Activated T-cell treated with anti-CD3 and anti-CD28 coated beads for 1 hour (primary cell): Measurements from ENCODE around the gene SMC2.

Experiments
- DNase-seq: peaks from one replicate; pipeline ENCODE4 v3.0.0-alpha.2; 2020; ENCODE audit warnings: low read depth

SMC2 gene

DNA sequence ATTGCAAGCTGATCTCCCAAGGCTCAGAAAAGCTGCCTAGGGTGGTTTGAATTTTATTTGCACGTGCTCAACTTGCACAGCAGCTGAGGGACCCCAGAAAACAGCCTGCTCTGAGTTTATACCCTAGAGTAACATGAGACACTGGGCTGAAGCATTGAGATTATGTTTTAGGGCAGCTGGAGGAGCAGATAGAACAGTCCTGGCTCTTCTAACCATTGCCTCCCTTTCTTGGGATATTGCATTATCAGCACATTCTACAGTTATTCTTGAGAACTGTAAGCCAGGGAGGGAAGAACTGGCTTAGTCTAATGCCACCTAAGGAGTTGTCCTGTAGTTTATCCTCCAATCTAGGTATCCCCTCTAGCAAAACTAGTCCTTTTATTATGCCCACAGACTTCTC lies 10.3 kb downstream of the SMC2 start:
- no peak for DNase-seq

DNA sequence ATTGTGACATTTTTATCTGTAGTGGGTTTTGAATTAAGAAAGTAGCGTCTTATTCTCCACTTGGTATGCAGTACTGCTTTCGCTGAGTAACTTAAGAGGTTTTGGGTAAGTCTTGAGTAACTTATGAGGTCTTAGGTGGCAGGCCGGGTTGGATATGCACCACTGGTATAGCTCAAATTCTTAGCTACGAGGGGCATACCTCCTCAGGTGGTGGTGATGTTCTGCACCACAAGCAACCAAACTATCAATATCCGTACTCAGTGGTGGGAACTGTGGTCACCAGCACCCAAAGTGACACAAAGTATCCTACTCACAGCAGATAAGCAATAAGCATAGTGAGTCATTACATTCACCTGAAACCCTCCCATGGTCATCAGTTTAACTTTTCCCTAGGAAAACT lies 13.7 kb downstream of the SMC2 start:
- no peak for DNase-seq

DNA sequence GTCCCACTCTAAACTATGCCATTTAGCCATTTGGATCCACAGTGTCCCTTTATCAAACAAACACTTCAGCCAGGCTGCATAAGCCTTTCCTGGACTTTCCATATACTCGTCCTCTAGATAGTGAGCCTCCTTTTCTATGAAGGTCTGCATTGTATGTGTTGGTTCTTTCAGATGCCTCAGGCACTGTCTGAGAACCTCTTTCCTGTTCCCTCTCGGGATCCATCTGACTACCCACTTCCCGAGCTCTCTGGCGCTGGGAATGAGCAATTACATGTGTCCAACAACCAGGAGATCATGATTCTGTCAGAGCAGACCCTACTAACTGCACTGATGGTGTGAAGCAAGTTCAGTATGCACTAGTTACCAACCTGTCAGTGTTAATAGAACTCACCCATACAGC lies 14.2 kb downstream of the SMC2 start:
- no peak for DNase-seq

DNA sequence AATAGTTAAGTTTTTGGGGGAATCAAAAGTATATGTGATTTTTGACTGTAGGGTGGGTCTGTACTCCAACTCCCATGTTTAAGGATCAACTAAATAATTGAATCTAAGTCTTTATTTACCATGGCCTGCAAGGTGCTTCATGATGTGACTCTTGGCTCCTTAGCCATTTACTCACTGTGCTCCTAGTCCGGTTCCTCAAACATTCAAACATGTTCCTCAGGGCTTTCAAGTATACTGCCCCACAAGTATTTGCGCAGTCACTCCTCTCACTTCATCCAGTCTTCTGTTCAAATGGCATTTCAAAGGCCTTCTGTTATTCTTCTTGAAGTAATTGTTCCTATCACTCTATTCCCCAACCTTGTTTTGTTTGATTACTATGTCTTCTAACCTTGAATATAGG lies 16.4 kb downstream of the SMC2 start:
- DNase-seq = no peak

DNA sequence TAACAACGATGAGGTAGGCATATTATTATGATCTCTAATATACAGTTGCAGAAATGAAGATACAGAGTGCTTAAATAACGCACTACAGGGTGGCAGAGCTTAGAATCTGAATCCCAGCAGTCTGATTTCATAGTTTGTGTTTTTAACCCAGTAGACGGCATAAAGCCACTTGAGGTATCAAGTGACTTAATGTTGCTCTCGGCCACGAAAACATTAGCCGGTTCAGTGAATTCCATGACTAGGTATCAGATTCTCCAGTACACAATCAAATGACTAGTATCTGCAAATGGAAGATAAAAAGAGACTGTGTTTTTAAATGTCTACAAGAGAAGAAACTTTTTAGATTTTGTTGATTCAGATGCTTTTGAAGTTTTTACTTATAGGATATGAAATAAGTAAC lies 24.8 kb downstream of the SMC2 start:
- no peak for DNase-seq

DNA sequence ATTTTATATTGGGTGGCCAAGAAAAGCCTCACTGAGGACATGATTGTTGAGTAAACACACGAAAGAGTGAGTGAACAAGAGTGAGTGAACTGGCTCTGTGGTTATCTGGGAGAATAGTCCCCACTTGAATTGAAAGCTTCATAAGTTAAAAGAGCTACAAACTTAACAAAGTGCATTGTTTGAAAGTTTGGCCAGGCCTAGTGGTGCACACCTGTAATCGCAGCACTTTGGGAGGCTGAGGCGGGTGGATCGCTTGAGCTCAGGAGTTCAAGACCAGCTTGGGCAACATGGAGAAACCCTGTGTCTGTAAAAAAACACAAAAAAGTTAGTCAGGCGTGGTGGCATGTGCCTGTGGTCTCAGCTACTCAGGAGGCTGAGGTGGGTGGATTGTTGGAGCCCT lies 26.9 kb downstream of the SMC2 start:
- no peak for DNase-seq

DNA sequence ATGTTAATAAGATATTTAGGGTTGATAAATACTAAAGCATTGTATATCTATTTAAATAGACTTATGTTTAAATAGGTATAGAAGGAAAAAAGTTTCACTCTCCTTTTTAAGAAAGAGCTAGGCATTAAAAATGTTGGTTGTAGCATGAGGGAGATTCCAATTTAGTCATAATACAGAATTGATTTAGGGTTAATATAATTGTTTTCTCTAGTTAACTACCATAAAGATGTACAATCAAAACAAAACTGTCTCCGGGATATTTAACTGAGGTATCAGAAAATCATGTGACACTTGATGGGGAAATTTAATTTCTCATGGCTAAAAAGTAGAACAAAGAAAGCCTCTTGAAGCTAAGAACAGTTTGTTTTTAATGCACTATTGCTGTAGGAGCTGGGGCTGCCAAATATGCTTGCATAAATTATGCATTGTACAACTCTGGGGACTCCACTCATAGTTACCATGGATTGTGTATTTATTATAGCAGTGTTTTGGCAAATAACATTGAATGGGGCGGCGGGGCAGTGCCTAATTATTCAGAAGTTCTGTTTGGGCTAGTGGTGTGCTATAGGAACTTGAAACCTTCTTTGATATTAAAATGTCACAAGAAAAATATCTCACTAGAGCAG lies 44.2 kb downstream of the SMC2 start:
- no peak for DNase-seq

DNA sequence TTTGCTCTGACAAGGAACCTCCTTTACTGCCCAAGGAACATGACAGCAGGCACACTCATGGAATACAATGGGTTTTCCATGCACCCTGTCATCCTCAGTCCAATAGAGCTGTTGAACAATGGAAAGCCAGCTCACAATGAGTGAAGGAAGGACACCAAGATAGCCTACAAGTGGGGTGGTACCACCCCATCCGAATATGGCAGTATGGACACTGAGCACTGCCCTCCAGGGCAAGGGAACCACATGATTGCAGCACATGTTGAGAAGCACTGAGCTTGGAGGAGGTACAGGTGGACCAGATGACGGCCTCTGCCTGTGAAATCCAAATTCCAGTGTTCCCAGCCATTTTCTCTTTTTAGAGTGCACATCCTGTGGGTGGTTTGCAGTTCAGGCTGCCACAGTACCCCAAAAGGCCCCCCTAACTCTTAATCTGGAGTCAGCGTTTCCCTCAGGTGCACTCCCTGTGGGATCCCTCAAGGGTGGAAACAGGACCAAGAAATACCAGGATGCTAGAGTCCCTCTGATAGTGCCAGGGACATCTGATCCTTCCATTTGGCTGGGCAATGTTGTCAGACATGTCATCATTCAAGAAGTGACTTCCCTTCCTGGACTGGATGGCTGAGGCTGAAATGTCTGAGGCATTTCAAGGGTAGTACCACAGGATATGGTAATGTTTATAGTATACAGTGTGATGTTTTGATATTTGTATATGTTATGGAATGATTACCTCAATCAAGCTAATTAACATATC lies 48.9 kb downstream of the SMC2 start:
- no peak for DNase-seq

DNA sequence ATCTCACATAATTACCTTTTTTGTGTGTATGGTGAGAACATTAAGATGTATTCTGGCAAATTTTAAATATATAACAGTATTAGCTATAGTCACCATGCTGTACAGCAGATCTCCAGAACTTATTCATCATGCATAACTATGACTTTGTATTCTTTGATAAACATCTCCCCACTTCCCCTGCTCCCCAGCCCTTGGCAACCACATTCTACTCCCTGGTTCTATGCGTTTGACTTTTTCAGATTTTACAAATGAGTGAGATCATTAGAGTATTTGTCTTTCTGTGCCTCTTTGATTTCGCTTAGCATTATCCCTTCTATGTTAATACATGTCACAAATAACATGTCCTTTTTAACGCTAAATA lies 49.4 kb downstream of the SMC2 start:
- DNase-seq = no peak

DNA sequence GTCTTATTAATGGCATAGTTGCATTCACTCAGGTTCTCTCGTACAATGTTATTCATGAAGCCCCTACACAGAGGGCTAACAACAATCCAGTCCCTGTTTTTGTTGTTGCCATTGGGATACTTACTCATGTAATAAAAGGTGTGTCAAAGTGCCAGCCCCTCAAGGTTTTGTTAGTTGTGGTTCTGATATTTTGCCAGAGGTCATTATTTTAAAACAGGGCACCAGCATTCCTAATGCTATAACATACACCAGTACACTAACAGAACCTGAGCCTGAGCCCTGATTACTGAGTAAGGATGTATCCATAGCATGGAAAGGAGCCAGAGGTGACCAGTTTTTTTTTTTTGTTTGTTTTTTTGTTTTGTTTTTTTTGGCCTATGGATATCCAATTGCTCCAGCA lies 50.2 kb downstream of the SMC2 start:
- DNase-seq = no peak

DNA sequence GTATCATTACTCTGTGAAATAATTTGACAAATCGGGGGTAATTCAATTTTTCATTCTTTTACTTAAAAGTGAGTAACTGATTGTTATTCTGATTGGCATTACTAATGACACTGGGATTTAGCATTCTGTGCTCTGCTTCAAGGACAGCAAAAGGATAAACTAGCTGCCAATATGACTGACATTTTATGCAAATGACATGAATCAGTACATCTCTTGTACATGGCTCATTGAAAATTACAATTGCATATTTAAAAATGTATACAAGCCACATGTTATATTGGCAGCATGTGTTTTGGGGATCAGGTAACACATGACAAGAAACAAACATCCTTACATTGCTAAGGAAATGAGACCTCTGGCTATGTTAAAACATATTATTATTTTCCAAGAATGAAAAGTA lies 79.0 kb downstream of the SMC2 start:
- no peak for DNase-seq

DNA sequence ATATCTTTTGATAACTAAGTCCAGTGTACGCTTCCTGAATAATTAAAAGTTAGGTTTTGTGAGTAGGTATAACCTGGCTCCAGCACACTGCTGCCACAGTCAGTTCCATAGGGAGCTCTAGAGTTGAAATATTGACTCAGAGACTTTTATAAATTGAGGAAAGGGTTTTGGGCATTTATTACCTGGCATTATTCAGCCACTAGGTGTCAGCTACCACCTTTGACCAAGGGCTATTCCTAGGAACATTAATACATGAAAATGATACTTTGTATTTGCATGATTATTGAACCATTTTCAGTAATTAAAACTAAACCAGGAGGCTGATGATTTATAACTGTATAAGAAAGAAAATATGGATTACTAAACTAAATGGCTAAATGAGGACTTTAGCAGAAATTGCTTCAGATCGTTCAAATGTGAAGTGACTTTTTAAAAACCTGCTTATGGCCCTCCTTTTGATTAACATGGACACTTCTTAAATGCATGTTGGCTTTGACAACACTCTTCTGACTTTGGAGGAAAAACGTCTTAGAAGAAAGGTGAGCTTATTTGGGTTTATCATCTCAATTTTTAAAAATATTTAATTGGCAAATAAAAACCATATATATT lies 83.0 kb downstream of the SMC2 start:
- no peak for DNase-seq

DNA sequence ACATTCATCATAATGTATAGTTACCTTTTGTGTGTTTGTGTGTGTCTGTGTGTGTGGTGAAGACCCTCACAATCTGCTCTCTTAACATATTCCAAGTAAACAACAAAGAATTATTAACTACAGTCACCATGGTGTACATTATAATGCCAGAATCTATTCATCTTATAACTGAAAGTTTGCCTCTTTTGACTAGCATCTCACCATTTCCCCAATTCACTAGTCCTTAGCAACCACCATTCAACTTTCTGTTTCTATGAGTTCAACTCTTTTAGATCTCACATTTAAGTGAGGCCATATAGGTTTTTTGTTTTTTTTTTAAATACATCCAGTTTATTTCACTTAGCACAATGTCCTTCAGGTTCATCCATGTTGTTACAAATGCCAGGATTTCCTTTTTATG lies 83.6 kb downstream of the SMC2 start:
- no peak for DNase-seq
